ENCODE data around the gene ADGRG3.

ADGRG3 gene

GRCh38 chr16:57668263-57668571 lies at the start of gene ADGRG3:
TSS of gene ADGRG3 (plus strand) at chr16:57668306. CDS start at chr16:57668348, 42 bp downstream.
- DNase-seq, result no peak

- no peak for DNase-seq
Measured at GRCh38 chr16:57619133-57619605, 48.9 kb upstream of the ADGRG3 start.

GRCh38 chr16:57619606-57620334 lies 48.3 kb upstream of the ADGRG3 start:
- DNase-seq, result no peak

GRCh38 chr16:57620335-57621231 lies 47.5 kb upstream of the ADGRG3 start:
- no peak for DNase-seq

- no peak for DNase-seq
Measured at GRCh38 chr16:57621521-57622271, 46.4 kb upstream of the ADGRG3 start.

- no peak for DNase-seq
Measured at GRCh38 chr16:57622361-57623250, 45.5 kb upstream of the ADGRG3 start.

GRCh38 chr16:57623251-57624043 lies 44.7 kb upstream of the ADGRG3 start:
- no peak for DNase-seq

GRCh38 chr16:57624044-57624688 lies 43.9 kb upstream of the ADGRG3 start:
- no peak for DNase-seq

- DNase-seq, result no peak
Measured at GRCh38 chr16:57624806-57625500, 43.2 kb upstream of the ADGRG3 start.

GRCh38 chr16:57626420-57627170 lies 41.5 kb upstream of the ADGRG3 start:
- DNase-seq, result no peak

- peak; percentile 60 for DNase-seq
Measured at GRCh38 chr16:57627184-57627871, 40.8 kb upstream of the ADGRG3 start.

- DNase-seq, result peak; percentile 97
Measured at GRCh38 chr16:57628008-57628781, 39.9 kb upstream of the ADGRG3 start, which contains the start of gene ADGRG1. TSS of gene ADGRG1 (plus strand) at chr16:57628630. CDS start at chr16:57650288, 21,658 bp downstream.

GRCh38 chr16:57628783-57629293 lies 39.3 kb upstream of the ADGRG3 start:
- peak; percentile 74 for DNase-seq

GRCh38 chr16:57629516-57630406 lies 38.3 kb upstream of the ADGRG3 start:
- DNase-seq, result peak; percentile 94

- DNase-seq, result peak; percentile 42
Measured at GRCh38 chr16:57630407-57630797, 37.7 kb upstream of the ADGRG3 start.
